Heart right ventricle (tissue), 16 donors: ENCODE results near the gene YPEL3. TPM values are rescaled to one million over a fixed set of nuclear protein-coding genes. Genes with fewer than 3 reads are reported as not detected.
"Not testable (repeated sequence)": the region's sequence is repeated elsewhere in the genome, so short reads cannot be mapped to it uniquely, and the experiment has no call there.

Source experiments
- ATAC-seq, 8 donors: fragments of 200-7000 bp; cut with Tn5 transposase; one replicate each; pipeline ENCODE4 v1.9.1; 2020; ENCODE audit warnings: mild to moderate bottlenecking in 8 of 8, moderate library complexity in 8 of 8, moderate number of reproducible peaks in 1 of 8
- DNase-seq, 2 donors: peaks; one replicate each; pipeline ENCODE4 v3.0.0-alpha.2; 2020
- H3K27ac ChIP-seq, 10 donors: fragments of 200-600 bp; sonication (generic) in 2 of 10; one replicate each; pipeline versions ENCODE4 v1.5.0 to v1.8.0; 2020 to 2022; ENCODE audit warnings: mild to moderate bottlenecking in 3 of 10
- H3K27me3 ChIP-seq, 7 donors: fragments of 200-600 bp; one replicate each; pipeline ENCODE4 v1.8.0; 2021 to 2022; ENCODE audit warnings: mild to moderate bottlenecking in 2 of 7
- H3K36me3 ChIP-seq, 9 donors: fragments of 200-600 bp; sonication (generic) in 1 of 9; one replicate each; pipeline versions ENCODE4 v1.5.0 to v1.8.0; 2020 to 2022; ENCODE audit warnings: mild to moderate bottlenecking in 2 of 9
- H3K4me1 ChIP-seq, 9 donors: fragments of 200-600 bp; sonication (generic) in 1 of 9; one replicate each; pipeline versions ENCODE4 v1.5.0 to v1.8.0; 2020 to 2022; ENCODE audit warnings: mild to moderate bottlenecking in 4 of 9
- H3K4me3 ChIP-seq, 10 donors: fragments of 200-600 bp; sonication (generic) in 2 of 10; one replicate each; pipeline versions ENCODE4 v1.5.0 to v1.8.0; 2020 to 2022; ENCODE audit warnings: mild to moderate bottlenecking in 7 of 10, moderate library complexity in 2 of 10
- H3K9me3 ChIP-seq, 11 donors: fragments of 200-600 bp in 10 of 11; sonication (generic) in 2 of 11; one replicate each; pipeline versions ENCODE4 v1.5.0 to v1.8.0; 2013 to 2022; ENCODE audit warnings: mild to moderate bottlenecking in 2 of 11, control low read depth in 1 of 11, moderate library complexity in 1 of 11
- WGBS, 2 donors: extraction: QIAGEN DNeasy Blood & Tissue Kit; methylation state at CpG; one replicate each; pipeline ENCODE4 v1.1.7; 2013; ENCODE audit warnings: inconsistent platforms in 1 of 2; 5-methylcytosine and 5-hydroxymethylcytosine counted together
- intact Hi-C, 10 donors: fragments of 100-400 bp; cut with DNase I; formaldehyde crosslinking; loops; one replicate each; pipeline versions ENCODE4 v1.11.1 to v1.14.2; 2022
- polyA plus RNA-seq, 2 donors: library from polyadenylated mRNA; stranded (reverse); fragments of 200-250 nt; gene quantifications; one replicate each; pipeline ENCODE4 v1.2.3, GENCODE V29; 2013
- total RNA-seq, 10 donors: library from RNA; stranded (reverse); fragmentation: NEBNext Ultra II Directional in 3 of 10; extraction: Animal tissue kit (Norgen Biotek cat#: 25700) in 3 of 10; gene quantifications; one replicate each; pipeline versions ENCODE4 v1.2.1 to v1.2.4, GENCODE V29; 2021 to 2023
- TF ChIP-seq, protein P1 (sequence below), 9 donors: fragments of 200-600 bp; sonication (generic) in 2 of 9; IDR thresholded peaks; one replicate each; pipeline versions ENCODE4 v1.5.0 to v1.8.0; 2021 to 2022; ENCODE audit warnings: antibody characterized with exemption in 9 of 9, mild to moderate bottlenecking in 5 of 9, moderate library complexity in 1 of 9
- donor health status: Arrhythmogenic right ventricular cardiomyopathy.
- donor health status: ischemic (EF 13 %, LVEDD 7.1; RV severe dilation, severe dysfunction).
- donor health status: healthy with polysubstance abuse.
- donor health status: DM: no; HTN: yes; CAD: no.
- donor health status: DM: no; HTN: no; CAD: no.
- donor health status: ischemic (EF 25% LVEDD 6.9; RV normal size, moderate dysfunction).
- donor health status: ischemic (EF 25% LVEDD 5.7; RV mildly dilated, moderate dysfunction).
- donor health status: healthy.
- donor health status: DM: yes; HTN: yes; CAD: no.
- donor health status: Ischemic cardiomyopathy.
- donor health status: ischemic (EF 35%, LVEDD 5.7; RV mildly dilated, moderate dysfunction).
- donor health status: nonischemic (EF 11% LVEDD 7.7; RV severe dilation, severe dysfunction).
- donor health status: DM: yes; HTN: yes; CAD: no.
- donor health status: PGD.
- donor health status: ischemic (EF 29% LVEDD 5.4; RV normal size, mild dysfunction).
- donor health status: nonischemic (EF 23%, LVEDD 6.1; RV moderate dilation, normal function).

Gene YPEL3
- total and polyA plus RNA-seq, 12 donors: 31.5 to 203 (median 46.6) TPM

DNA sequence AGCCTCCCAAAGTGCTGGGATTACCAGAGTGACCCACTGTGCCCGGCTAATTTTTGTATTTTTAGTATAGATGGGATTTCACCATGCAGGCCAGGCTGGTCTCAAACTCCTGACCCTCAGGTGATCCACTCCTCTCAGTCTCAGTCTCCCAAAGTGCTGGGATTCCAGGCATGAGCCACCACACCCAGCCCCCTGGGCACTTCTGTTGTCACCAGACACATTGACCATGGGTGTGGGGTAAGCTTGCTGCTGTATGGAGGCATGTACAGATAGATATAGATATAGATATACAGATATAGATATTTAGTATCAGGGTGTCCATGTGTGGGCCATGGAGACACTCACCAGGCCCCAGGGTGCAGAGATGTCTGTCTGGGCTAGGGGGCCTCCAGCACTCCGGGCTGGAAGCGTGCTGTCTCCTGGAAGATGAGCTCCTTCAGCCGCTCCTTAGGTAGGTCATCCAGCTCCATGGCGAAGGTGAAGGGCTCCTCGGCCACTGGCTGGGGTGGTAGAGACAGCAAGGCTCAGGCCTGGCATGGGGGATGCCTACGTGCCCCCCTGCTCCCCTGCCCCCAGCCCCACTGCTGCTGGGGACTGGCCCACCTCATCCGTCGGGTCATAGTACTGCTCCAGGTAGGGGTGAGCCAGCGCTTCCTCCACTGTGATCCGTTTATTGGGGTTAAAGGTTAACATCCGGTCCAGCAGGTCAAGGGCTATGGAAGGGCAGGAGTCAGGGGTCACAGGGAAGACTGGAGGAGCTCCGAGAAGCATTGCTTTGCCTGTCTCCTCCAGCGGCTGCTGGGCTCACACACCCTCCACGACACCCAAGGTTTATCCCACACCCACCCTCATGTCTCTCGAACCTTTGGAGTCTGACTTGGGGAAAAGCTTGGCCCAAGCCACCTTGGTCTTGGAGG, 20.5 kb upstream of the YPEL3 start:
- no peak overlapping the region for H3K4me3 ChIP-seq
- H3K27me3 ChIP-seq: no peaks in the 10 kb centered on the region
- H3K9me3 ChIP-seq: no peaks in the 10 kb centered on the region
- H3K4me1 ChIP-seq: peaks cover under 1 to 34% (median 19%) of the 10 kb centered on the region in 9 donors
- TF ChIP-seq, protein P1, sequence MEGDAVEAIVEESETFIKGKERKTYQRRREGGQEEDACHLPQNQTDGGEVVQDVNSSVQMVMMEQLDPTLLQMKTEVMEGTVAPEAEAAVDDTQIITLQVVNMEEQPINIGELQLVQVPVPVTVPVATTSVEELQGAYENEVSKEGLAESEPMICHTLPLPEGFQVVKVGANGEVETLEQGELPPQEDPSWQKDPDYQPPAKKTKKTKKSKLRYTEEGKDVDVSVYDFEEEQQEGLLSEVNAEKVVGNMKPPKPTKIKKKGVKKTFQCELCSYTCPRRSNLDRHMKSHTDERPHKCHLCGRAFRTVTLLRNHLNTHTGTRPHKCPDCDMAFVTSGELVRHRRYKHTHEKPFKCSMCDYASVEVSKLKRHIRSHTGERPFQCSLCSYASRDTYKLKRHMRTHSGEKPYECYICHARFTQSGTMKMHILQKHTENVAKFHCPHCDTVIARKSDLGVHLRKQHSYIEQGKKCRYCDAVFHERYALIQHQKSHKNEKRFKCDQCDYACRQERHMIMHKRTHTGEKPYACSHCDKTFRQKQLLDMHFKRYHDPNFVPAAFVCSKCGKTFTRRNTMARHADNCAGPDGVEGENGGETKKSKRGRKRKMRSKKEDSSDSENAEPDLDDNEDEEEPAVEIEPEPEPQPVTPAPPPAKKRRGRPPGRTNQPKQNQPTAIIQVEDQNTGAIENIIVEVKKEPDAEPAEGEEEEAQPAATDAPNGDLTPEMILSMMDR (IDR thresholded peaks at IDR 0.05): no peak
- H3K27ac ChIP-seq: no peak overlapping the region
- 90 to 92% methylated on average over 16 of the region's 16 CpGs for WGBS, 2 donors
- DNase-seq (no peak), ATAC-seq (no peak)
- intact Hi-C loops: loop anchor here in 1 of 10 donors (10.0 kb wide), 1 partner anchor 308 kb away; no protein-coding TSS in a partner anchor
- peaks cover 7 to 99% (median 57%) of the 10 kb centered on the region in 9 donors for H3K36me3 ChIP-seq

DNA sequence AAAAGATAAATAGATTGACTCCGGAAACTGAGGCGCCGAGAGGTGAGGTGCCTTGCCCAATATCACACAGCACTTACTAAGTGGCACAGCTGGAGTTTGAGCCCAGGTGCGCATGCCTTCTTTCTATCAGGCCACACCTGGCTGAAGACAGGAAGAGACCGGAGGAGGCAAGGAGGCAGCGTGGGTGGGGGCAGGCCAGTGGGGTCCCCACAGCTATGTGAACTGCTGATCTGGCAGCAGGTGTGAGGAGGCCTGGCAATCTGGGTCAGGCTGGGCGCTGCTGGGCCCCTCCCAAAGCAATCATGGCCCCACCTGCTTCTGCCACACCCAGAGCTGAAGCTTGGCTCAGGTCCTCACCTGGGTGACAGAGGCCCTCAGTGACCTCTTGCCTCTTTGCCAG, 19.2 kb upstream of the YPEL3 start:
- ATAC-seq: no peak
- WGBS, 2 donors: 95 to 97% methylated on average over 7 of the region's 7 CpGs

DNA sequence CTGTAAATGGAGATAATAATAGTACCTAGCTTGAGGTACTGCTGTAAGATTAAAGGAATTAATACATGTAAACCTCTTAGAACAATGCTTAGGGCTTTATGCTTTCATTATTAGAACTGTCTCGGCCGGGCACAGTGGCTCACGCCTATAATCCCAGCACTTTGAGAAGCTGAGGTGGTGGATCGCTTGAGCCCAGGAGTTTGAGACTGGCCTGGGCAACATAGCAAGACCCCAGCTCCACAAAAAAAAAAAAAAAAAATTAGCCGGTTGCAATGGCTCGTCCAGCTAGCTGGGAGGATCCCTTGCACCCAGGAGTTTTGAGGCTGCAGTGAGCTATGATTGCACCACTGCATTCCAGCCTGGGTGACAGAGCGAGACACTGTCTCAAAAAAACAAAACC, 18.8 kb upstream of the YPEL3 start:
- H3K27me3 ChIP-seq, H3K4me3 ChIP-seq, ATAC-seq, DNase-seq, H3K9me3 ChIP-seq: not testable (repeated sequence)
- intact Hi-C loops: loop anchor here in 1 of 10 donors (10.0 kb wide), 1 partner anchor 310 kb away; no protein-coding TSS in a partner anchor
- peaks cover 0 to 16% (median 3%) of the 10 kb centered on the region in 9 donors for H3K4me1 ChIP-seq
- WGBS, 2 donors: 95% methylated on average over 7 of the region's 7 CpGs
- peak overlapping the region in 1 of 10 donors; percentile 14 for H3K27ac ChIP-seq
- peaks cover 7 to 100% (median 54%) of the 10 kb centered on the region in 9 donors for H3K36me3 ChIP-seq

More for the DNA sequence above, 19.2 kb upstream of the YPEL3 start:
- Histone ChIP-seq H3K27me3 (no peaks in the 10 kb centered on the region), H3K27ac (peak overlapping the region in 1 of 10 donors; percentile 14), H3K4me1 (peaks cover 0 to 20% (median 7%) of the 10 kb centered on the region in 9 donors), H3K9me3 (no peaks in the 10 kb centered on the region), H3K36me3 (peaks cover 7 to 100% (median 57%) of the 10 kb centered on the region in 9 donors), H3K4me3 (no peak overlapping the region)
- no peak for DNase-seq
- TF ChIP-seq, protein P1 (IDR thresholded peaks at IDR 0.05): no peak
- intact Hi-C loops: loop anchor here in 1 of 10 donors (10.0 kb wide), 1 partner anchor 310 kb away; no protein-coding TSS in a partner anchor

DNA sequence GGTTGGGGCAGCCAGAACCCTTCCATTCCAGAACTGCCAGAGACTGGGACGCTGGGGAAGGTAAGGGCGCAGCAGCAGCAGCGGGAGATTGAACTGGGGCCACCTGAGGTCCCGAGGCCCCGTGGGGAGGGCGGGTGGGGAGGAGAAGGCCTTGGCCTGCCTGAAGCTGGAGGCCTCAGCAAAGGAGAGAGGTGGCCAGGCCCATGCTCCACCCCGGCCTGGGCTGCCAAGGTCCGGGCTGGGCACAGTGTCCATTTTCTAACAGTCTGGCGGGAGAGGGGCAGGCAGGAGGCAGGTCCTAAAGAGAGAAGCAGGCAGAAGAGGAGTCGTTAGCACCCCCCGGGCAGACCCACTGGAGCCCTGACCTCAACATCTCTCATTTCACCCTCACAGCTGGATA, 18.4 kb upstream of the YPEL3 start:
- Histone ChIP-seq H3K4me3 (no peak overlapping the region), H3K27ac (no peak overlapping the region), H3K9me3 (no peaks in the 10 kb centered on the region), H3K36me3 (peaks cover 7 to 100% (median 50%) of the 10 kb centered on the region in 9 donors), H3K4me1 (peaks cover 0 to 12% (median 0%) of the 10 kb centered on the region in 9 donors), H3K27me3 (no peaks in the 10 kb centered on the region)
- intact Hi-C loops: loop anchor here in 1 of 10 donors (10.0 kb wide), 1 partner anchor 310 kb away; no protein-coding TSS in a partner anchor
- TF ChIP-seq, protein P1 (IDR thresholded peaks at IDR 0.05): no peak
- ATAC-seq (no peak), DNase-seq (no peak)
- 80 to 89% methylated on average over 11 of the region's 11 CpGs for whole genome bisulfite sequencing, 2 donors
